HG02759 (cell line): Measurements from ENCODE around the gene PDLIM4.

Experiments used
- ATAC-seq: cut with Tn5 transposase; IDR thresholded peaks from one replicate; pipeline ENCODE4 v1.9.1; 2021; ENCODE audit warnings: mild to moderate bottlenecking, moderate library complexity; ENCODE audit not compliant: unreplicated experiment

Gene PDLIM4

GRCh38 chr5:132227235-132227484 lies 30.3 kb upstream of the PDLIM4 start:
- no peak for ATAC-seq

- ATAC-seq, result peak; percentile 88
Observed at GRCh38 chr5:132227485-132228240, 29.8 kb upstream of the PDLIM4 start, which contains the start of gene P4HA2. Gene P4HA2 (minus strand): TSS chr5:132227853. CDS start chr5:132218626, 9,227 bp downstream.

GRCh38 chr5:132228241-132229035 lies 29.1 kb upstream of the PDLIM4 start:
- ATAC-seq, result no peak

- ATAC-seq, result no peak
Observed at GRCh38 chr5:132229236-132229635, 28.3 kb upstream of the PDLIM4 start.

DNA sequence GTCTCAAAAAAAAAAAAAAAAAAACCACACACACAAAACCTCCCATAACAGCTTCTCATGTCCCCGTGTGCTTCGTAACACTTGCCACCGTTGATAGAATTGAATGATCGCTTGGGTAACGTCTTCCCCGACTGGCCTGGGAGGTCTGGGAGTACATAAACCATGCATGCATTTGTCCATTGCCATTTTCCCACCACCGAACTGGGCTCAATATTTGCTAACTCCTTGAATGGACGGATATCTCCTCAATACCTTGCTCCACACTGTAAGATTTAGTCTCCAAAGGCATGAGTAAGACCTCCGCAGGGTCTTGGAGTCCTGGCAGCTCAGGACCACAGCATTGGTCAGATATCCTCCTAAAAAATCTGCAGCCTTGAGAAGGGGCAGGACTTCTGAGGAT lies 26.6 kb upstream of the PDLIM4 start:
- no peak for ATAC-seq

DNA sequence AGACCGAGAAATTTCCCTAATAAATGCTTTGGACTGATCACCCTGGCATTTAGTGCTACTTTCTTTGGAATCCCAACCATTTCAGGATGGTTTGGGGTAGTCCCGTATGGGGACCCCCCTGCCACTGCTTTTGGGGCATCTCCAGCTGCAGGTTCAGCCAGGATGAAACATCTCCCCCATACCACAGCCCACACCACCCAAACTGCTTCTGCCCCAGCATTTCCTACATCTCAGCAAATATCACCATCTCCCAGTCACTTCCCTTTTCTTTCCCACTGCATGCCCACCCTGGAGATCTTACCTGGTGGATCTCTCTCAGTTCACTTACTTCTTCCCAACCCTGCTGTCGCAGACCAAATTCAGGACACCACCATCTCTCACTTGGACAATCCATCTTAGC lies 25.0 kb upstream of the PDLIM4 start:
- ATAC-seq, result no peak

DNA sequence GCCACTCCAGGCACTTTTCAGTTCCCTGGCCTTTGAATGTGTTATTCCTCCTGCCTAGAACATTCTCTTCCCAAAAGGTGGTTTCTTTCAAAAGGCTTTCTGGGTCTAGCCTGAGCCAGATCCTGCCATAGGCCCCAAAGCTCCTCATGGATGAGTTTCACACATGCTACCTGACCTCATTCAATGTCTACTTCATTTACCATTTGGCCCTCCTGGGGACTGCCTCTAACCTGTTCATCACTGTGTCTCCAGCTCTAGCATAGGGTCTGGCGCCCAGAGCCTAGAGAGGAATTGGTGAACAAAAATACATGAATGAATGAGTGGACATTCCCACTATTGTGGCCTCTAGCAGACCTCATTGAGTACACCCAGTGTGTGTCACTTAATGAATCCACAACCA lies 24.4 kb upstream of the PDLIM4 start:
- ATAC-seq, result no peak

DNA sequence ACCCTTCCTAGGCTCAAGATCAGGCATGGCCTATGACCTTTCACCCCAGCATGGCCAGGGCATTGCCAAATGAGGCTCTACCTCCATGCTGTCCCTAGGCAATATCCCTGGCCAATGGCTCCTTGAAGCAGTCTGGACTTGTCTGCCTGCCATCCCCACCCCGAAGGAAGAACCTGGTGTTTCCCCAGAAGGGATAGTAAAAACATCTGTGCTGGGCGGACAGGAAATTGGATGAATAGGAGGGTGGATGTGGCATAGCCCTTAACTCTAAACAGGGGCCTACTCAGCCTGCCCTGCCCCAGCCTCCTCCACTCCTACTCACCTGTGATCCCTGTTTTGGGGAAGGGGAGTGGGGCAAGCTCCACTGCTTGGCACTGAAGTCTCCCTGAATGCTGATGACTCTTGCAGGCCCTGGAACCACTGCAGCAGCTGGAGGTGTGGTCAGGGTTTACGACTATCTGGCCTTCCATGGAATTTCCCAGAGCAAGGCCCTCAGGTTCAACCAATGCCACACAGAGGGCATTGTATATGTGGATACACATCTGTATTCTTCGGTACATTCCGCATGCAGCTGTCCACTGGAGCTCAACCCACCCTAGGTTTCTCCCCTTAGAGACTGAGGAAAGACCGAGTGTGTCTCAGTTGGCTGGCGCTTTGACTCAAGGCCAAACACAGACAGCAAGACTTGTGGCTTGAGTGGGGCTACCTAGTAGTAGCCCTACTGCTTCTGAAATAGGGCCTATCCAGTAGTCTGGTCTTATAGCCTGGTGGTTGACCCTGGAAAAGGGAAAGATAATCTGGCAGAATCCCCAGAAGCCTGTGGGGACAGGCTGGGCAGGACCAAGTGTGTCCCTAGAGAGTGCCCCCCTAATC lies 23.4 kb upstream of the PDLIM4 start:
- no peak for ATAC-seq

- no peak for ATAC-seq
Observed at GRCh38 chr5:132234684-132235062, 22.8 kb upstream of the PDLIM4 start.

DNA sequence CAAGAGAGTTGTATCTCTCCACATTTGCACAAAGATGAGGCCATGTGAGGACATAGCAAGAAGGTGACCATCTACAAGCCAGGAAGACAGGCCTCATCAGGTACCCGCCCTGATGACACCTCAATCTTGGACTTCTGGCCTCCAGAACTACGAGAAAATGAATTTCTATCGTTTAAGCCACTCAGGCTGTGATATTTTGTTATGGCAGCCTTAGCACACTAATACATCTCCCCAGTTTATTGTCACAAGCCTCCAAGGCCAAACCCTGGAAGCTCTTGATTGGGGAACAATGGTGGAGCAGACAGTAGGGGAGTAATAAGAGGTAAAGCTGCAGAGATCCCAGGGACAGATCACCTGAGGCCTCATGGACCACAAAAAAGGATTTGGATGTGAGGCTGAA lies 22.2 kb upstream of the PDLIM4 start:
- ATAC-seq, result no peak

- ATAC-seq, result no peak
Observed at GRCh38 chr5:132237141-132237540, 20.4 kb upstream of the PDLIM4 start.

- no peak for ATAC-seq
Observed at GRCh38 chr5:132237670-132238069, 19.8 kb upstream of the PDLIM4 start.

GRCh38 chr5:132238169-132238744 lies 19.2 kb upstream of the PDLIM4 start:
- ATAC-seq, result no peak

DNA sequence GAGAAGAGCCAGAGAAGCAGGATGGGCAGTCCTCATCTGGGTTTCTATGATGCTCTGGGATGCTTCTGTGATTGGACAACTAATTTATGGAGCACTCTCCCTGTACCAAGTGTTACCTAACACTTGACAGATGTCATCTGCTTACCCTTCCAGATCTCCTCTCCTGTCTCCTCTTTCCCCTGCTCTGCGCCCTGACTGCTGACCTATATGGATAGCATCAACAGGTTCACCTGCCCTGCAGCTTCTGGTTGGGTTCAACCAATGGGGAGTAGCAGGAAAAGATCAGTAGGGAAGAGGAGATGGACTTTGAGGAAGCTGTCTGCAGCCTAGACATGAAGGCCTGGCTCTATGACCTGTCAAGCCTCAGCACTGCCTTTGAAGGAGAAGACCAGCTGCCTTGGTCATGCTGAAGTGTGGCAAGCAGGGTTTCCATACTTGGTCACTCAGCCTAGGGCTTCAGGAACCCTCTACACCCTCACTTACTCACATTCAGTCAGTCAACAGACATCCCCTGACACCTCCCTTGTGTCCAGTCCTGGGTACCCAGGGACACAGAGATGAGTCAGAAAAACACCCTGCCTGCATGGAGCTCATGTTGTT lies 18.5 kb upstream of the PDLIM4 start:
- ATAC-seq, result no peak

GRCh38 chr5:132239776-132240175 lies 17.7 kb upstream of the PDLIM4 start:
- ATAC-seq, result no peak

DNA sequence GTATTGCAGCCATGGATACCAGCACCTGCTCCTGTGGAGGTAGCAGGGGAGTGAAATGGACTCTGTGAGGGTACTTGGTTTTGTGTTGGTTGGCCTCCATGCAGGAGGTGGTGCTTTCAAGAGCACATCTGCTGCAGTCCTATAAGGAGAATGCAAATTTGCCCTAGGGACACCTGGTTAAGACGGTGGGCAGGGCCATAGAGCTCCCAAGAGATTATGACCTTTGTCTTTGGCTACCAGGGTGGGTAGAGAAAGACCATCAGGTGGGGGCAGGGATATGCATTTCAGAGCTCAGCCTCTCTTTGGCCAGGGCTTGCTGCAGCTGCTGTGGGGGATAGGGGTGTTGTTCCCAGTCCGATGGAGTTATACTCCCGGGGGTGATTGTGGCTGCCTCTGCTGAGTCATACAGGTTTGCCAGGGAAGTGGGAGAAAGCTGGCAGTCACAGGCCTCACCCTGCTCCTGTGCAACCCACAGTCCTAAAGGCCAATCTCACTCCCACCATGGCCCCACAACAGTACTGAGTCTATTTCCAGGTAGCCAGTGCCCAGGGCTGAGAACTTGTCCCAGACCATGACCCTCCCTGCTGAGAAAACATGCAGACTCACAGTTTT lies 14.0 kb upstream of the PDLIM4 start:
- no peak for ATAC-seq

GRCh38 chr5:132245593-132245992 lies 11.9 kb upstream of the PDLIM4 start:
- no peak for ATAC-seq

GRCh38 chr5:132246806-132247205 lies 10.7 kb upstream of the PDLIM4 start:
- ATAC-seq, result no peak

GRCh38 chr5:132250547-132250946 lies 6.9 kb upstream of the PDLIM4 start:
- no peak for ATAC-seq

GRCh38 chr5:132251220-132251725 lies 6.2 kb upstream of the PDLIM4 start:
- no peak for ATAC-seq
